Smooth muscle cell (in vitro differentiated cells): ENCODE results near the gene ZNF619. TPM values are rescaled to one million over a fixed set of nuclear protein-coding genes. Genes with fewer than 3 reads are reported as not detected.

Experiments
- DNase-seq: peaks from one replicate; lab custom pipeline; 2025; ENCODE audit not compliant: unreplicated experiment; lab: John Stamatoyannopoulos, UW
- H2AFZ ChIP-seq: fragments of 200-600 bp; sonication (generic); 2 replicates; pipeline ENCODE4 v1.6.0; 2016; ENCODE audit warnings: antibody characterized with exemption, low read depth, mild to moderate bottlenecking
- H3F3A ChIP-seq: fragments of 200-600 bp; sonication (generic); 2 replicates; pipeline ENCODE4 v1.6.0; 2017; ENCODE audit warnings: antibody characterized with exemption, low read depth
- H3K27ac ChIP-seq: fragments of 200-600 bp; sonication (generic); 2 replicates; pipeline ENCODE4 v1.5.1; 2016; ENCODE audit warnings: low read depth, mild to moderate bottlenecking
- H3K27me3 ChIP-seq: fragments of 200-600 bp; sonication (generic); 2 replicates; pipeline ENCODE4 v1.6.1; 2016; ENCODE audit warnings: low read depth, mild to moderate bottlenecking
- H3K36me3 ChIP-seq: fragments of 200-600 bp; sonication (generic); 2 replicates; pipeline ENCODE4 v1.5.1; 2016; ENCODE audit warnings: low read depth
- H3K4me1 ChIP-seq: fragments of 200-600 bp; sonication (generic); 2 replicates; pipeline ENCODE4 v1.5.1; 2016; ENCODE audit warnings: low read depth
- H3K4me2 ChIP-seq: fragments of 200-600 bp; sonication (generic); 2 replicates; pipeline ENCODE4 v1.6.0; 2016; ENCODE audit warnings: mild to moderate bottlenecking
- H3K4me3 ChIP-seq: fragments of 200-600 bp; sonication (generic); 2 replicates; pipeline ENCODE4 v1.5.1; 2016; ENCODE audit warnings: mild to moderate bottlenecking
- H3K79me2 ChIP-seq: fragments of 200-600 bp; sonication (generic); 2 replicates; pipeline ENCODE4 v1.6.0; 2016; ENCODE audit warnings: low read depth, mild to moderate bottlenecking
- H3K9ac ChIP-seq: fragments of 200-600 bp; sonication (generic); 2 replicates; pipeline ENCODE4 v1.6.0; 2016; ENCODE audit warnings: low read depth
- H3K9me3 ChIP-seq: fragments of 200-600 bp; sonication (generic); replicated peaks from 2 replicates; pipeline ENCODE4 v1.5.1; 2016; ENCODE audit warnings: low read depth
- H4K20me1 ChIP-seq: fragments of 200-600 bp; sonication (generic); 2 replicates; pipeline ENCODE4 v1.6.0; 2016; ENCODE audit warnings: low read depth
- WGBS: methylation state at CpG from one replicate; pipeline ENCODE4 v1.1.7; 2016; ENCODE audit warnings: low lambda C conversion rate; 5-methylcytosine and 5-hydroxymethylcytosine counted together
- polyA plus RNA-seq: library from polyadenylated mRNA; unstranded; fragments of >200 nt; fragmentation: Nextera tagmentation; extraction: Ambion mirVana; gene quantifications from 2 replicates; pipeline ENCODE4 v1.2.1, GENCODE V29; 2016
- total RNA-seq: library from RNA; depleted of rRNA; stranded (reverse); fragments of >200 nt; gene quantifications from 2 replicates; pipeline ENCODE4 v1.2.3, GENCODE V29; 2014
- TF ChIP-seq, protein P1 (sequence below): fragments of 200-600 bp; sonication (generic); IDR thresholded peaks from 2 replicates; pipeline ENCODE4 v1.5.1; 2017; ENCODE audit warnings: borderline replicate concordance, mild to moderate bottlenecking, antibody characterized with exemption; ENCODE audit not compliant: insufficient read depth, poor library complexity, severe bottlenecking

ZNF619 gene
- total and polyA plus RNA-seq, 2 experiments from 2014 or later: 0.70 to 2.5 TPM

DNA sequence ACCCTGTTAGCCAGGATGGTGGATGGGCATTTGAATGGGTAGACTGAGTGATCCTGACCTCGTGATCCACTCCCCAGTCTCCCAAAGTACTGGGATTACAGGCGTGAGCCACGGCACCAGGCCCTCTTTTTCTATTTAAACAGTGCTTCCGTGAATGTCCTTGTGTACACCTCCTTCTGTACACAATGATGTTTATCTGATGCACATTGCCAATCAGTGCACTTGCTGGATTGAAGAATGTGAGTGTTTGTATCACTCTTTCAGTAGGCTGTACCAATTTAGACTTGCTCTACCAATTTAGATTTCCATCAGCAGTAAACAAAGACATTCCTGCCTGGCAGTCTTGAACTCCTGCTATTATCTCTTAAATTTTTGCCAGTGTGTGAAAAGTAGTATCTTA, 8.9 kb upstream of the ZNF619 start:
- Histone ChIP-seq H3K79me2 (no peaks in the 10 kb centered on the region), H3K27ac (no peak overlapping the region), H3K4me3 (no peak overlapping the region), H3K9me3 (no peaks in the 10 kb centered on the region), H4K20me1 (peaks cover 5% of the 10 kb centered on the region), H3K36me3 (no peaks in the 10 kb centered on the region), H3K27me3 (no peaks in the 10 kb centered on the region), H3K4me2 (no peak overlapping the region), H3F3A (peaks cover 20% of the 10 kb centered on the region), H3K9ac (no peak overlapping the region), H2AFZ (no peak overlapping the region), H3K4me1 (no peaks in the 10 kb centered on the region)
- DNase-seq: no peak
- WGBS: 87% methylated on average over 4 of the region's 4 CpGs
- TF ChIP-seq, protein P1, sequence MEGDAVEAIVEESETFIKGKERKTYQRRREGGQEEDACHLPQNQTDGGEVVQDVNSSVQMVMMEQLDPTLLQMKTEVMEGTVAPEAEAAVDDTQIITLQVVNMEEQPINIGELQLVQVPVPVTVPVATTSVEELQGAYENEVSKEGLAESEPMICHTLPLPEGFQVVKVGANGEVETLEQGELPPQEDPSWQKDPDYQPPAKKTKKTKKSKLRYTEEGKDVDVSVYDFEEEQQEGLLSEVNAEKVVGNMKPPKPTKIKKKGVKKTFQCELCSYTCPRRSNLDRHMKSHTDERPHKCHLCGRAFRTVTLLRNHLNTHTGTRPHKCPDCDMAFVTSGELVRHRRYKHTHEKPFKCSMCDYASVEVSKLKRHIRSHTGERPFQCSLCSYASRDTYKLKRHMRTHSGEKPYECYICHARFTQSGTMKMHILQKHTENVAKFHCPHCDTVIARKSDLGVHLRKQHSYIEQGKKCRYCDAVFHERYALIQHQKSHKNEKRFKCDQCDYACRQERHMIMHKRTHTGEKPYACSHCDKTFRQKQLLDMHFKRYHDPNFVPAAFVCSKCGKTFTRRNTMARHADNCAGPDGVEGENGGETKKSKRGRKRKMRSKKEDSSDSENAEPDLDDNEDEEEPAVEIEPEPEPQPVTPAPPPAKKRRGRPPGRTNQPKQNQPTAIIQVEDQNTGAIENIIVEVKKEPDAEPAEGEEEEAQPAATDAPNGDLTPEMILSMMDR: no peak

DNA sequence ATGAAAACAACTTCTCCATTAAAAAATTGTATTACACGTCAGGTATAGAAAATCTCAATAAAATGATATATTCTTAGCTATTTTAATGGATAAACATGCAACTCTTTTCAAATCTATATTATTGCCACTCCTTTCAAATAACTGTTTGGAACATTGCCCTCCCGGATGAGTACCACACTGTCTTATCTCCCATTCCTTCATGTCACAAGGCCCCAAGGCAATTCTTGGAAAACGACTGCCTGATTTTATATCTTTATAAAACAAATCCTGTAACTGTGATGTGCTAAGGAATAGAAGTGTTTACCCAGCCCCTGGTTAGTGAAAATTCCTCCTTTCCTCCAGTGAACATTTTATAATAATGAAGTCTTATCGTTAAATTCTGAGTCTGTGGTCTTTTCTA, 6.2 kb upstream of the ZNF619 start:
- Histone ChIP-seq H3K4me2 (no peak overlapping the region), H3F3A (no peaks in the 10 kb centered on the region), H3K9me3 (no peaks in the 10 kb centered on the region), H3K27me3 (no peaks in the 10 kb centered on the region), H3K36me3 (no peaks in the 10 kb centered on the region), H2AFZ (no peak overlapping the region), H4K20me1 (no peaks in the 10 kb centered on the region), H3K9ac (no peak overlapping the region), H3K27ac (no peak overlapping the region), H3K79me2 (no peaks in the 10 kb centered on the region), H3K4me3 (no peak overlapping the region), H3K4me1 (no peaks in the 10 kb centered on the region)
- no peak for DNase-seq
- TF ChIP-seq, protein P1: no peak
- 86% methylated on average over 4 of the region's 4 CpGs for WGBS

DNA sequence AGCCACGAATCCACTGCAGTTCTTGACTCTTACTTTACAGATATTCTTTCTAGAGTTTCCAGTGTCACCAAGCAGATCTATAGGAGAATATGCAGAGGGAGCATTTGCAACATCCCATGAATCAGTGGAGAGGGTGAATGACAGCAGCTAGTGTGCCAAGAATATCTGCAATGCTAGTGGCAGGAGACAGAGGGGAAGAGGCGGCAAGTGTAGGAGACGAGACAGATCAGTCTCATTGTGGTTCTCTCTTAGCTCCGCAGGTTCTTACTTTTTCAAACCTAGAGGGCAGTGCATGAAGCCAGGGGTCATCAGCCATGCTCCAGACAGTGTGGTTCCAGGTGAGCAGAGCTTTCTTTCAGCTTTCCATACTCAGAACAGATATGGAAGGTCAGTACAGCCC, 744 bp downstream of the ZNF619 start:
- no peak for DNase-seq

GRCh38 chr3:40487172-40487571, 10.2 kb downstream of the ZNF619 start:
- WGBS: 94% methylated on average over 3 of the region's 3 CpGs

More for the DNA sequence above, 744 bp downstream of the ZNF619 start:
- Histone ChIP-seq H3K4me3 (peak overlapping the region; percentile 92), H3K4me2 (peak overlapping the region; percentile 88), H3F3A (no peaks in the 10 kb centered on the region), H4K20me1 (no peaks in the 10 kb centered on the region), H3K27ac (no peak overlapping the region), H3K27me3 (no peaks in the 10 kb centered on the region), H2AFZ (peak overlapping the region; percentile 100), H3K4me1 (peaks cover 7% of the 10 kb centered on the region), H3K36me3 (no peaks in the 10 kb centered on the region), H3K79me2 (no peaks in the 10 kb centered on the region), H3K9ac (peak overlapping the region; percentile 86), H3K9me3 (no peaks in the 10 kb centered on the region)
- 75% methylated on average over 4 of the region's 4 CpGs for WGBS
- TF ChIP-seq, protein P1: no peak

More at GRCh38 chr3:40487172-40487571, 10.2 kb downstream of the ZNF619 start:
- Histone ChIP-seq H2AFZ (no peak overlapping the region), H3K4me1 (no peaks in the 10 kb centered on the region), H4K20me1 (no peaks in the 10 kb centered on the region), H3K79me2 (no peaks in the 10 kb centered on the region), H3K36me3 (peaks cover 22% of the 10 kb centered on the region), H3K9ac (no peak overlapping the region), H3K27me3 (no peaks in the 10 kb centered on the region), H3F3A (no peaks in the 10 kb centered on the region), H3K27ac (no peak overlapping the region), H3K4me3 (no peak overlapping the region), H3K9me3 (peaks cover 9% of the 10 kb centered on the region), H3K4me2 (no peak overlapping the region)
- TF ChIP-seq, protein P1: no peak
- no peak for DNase-seq
